ENCODE measurements around the gene PHACTR3. TPM values are rescaled to one million over a fixed set of nuclear protein-coding genes. Genes with fewer than 3 reads are reported as not detected.

Gene PHACTR3
- total RNA-seq, 2 donors from 2014 or later, result 0.86 to 24.2 TPM

DNA sequence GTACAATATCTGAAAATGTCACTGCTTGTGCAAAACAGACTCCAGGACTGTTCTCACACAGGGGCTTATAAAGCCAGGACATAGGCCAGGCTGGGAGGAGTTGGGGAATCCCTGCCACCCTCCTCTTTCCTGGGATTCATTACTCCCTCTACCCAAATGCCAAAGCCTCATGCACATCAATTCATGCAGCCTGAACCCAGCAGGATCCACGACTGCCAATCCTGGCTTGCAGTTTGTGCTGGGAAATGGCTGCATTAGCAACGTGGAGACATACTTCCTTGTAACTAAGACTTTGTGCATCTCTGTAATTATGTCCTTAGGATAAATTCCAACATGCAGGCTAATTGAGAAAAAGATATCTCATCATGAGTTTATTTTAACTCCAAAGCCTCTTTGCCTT is 185.3 kb downstream of the PHACTR3 start:
- H3K27me3 ChIP-seq, result no peaks in the 10 kb centered on the region
- no peak overlapping the region for H3K4me3 ChIP-seq
- DNase-seq (ENCODE audit: low spot score), result peak; percentile 23
- H3K4me1 ChIP-seq, result no peaks in the 10 kb centered on the region
- TF ChIP-seq, protein P1, sequence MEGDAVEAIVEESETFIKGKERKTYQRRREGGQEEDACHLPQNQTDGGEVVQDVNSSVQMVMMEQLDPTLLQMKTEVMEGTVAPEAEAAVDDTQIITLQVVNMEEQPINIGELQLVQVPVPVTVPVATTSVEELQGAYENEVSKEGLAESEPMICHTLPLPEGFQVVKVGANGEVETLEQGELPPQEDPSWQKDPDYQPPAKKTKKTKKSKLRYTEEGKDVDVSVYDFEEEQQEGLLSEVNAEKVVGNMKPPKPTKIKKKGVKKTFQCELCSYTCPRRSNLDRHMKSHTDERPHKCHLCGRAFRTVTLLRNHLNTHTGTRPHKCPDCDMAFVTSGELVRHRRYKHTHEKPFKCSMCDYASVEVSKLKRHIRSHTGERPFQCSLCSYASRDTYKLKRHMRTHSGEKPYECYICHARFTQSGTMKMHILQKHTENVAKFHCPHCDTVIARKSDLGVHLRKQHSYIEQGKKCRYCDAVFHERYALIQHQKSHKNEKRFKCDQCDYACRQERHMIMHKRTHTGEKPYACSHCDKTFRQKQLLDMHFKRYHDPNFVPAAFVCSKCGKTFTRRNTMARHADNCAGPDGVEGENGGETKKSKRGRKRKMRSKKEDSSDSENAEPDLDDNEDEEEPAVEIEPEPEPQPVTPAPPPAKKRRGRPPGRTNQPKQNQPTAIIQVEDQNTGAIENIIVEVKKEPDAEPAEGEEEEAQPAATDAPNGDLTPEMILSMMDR (IDR thresholded peaks at IDR 0.05), result no peak
- no peaks in the 10 kb centered on the region for H3K36me3 ChIP-seq
- peaks cover 0 to 13% of the 10 kb centered on the region in 2 donors for H3K9me3 ChIP-seq
- H3K27ac ChIP-seq, result no peak overlapping the region

DNA sequence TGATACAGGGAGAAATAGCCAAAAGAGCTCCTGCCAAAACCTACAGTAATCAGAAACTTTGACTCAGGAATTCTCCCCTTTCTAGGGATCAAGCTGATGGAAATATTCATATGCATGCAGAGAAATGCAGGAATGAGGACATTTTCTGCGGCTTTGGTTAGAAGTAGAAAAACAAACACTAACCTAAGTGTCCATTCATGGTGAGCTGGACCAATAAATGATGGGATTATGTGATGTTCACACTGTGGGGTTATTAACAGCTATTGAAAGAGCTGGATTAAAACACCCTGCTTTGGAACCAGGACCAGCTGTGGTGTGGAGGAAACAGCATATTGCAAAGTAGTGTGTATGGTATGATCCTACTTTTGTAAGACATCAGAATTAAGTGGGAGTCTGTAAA is 186.0 kb downstream of the PHACTR3 start:
- H3K9me3 ChIP-seq, result peaks cover 0 to 13% of the 10 kb centered on the region in 2 donors
- H3K4me3 ChIP-seq, result no peak overlapping the region
- TF ChIP-seq, protein P1 (IDR thresholded peaks at IDR 0.05), result no peak
- no peaks in the 10 kb centered on the region for H3K4me1 ChIP-seq
- no peak overlapping the region for H3K27ac ChIP-seq
- DNase-seq (ENCODE audit: low spot score), result no peak
- no peaks in the 10 kb centered on the region for H3K36me3 ChIP-seq
- no peaks in the 10 kb centered on the region for H3K27me3 ChIP-seq

DNA sequence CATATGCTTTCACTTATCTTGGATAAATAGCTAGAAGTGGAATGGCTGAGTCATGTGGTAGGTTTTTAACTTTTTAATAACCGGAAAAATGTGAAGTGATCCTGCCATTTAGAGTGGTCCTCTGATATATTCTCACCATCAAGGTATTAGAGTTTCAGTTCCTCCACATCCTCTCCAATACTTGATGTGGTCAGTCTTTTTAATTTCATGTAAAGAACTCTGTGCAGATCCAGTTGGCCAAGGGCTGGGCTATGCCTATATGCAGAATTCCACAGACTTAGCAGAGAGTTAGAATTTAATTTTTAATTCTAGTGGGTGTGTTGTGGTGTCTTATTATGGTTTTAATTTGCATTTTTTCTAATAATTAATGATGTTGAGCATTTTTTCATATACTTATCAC is 188.0 kb downstream of the PHACTR3 start:
- H3K27ac ChIP-seq, result no peak overlapping the region
- H3K4me1 ChIP-seq, result no peaks in the 10 kb centered on the region
- H3K36me3 ChIP-seq, result no peaks in the 10 kb centered on the region
- peaks cover 0 to 28% of the 10 kb centered on the region in 2 donors for H3K9me3 ChIP-seq
- no peaks in the 10 kb centered on the region for H3K27me3 ChIP-seq
- H3K4me3 ChIP-seq, result no peak overlapping the region
- DNase-seq (ENCODE audit: low spot score), result no peak
- TF ChIP-seq, protein P1 (IDR thresholded peaks at IDR 0.05), result no peak

DNA sequence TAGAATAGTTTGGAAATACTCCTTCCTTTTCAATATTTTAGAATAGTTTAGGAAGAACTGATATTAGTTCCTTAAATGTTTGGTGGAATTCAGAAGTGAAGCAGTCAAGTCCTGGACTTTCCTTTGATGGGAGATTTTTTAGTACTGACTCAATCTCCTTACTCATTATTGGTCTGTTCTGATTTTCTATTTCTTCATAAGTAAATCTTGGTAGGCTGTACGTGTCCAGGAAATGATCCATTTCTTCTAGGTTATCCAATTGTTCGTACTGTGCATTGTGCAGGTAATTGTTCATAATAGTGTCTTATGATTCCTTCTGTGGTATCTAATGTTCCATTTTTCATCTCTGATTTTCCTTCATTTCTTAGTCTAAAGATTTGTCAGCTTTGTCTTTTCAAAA is 190.2 kb downstream of the PHACTR3 start:
- Histone ChIP-seq H3K4me1 (no peaks in the 10 kb centered on the region), H3K36me3 (no peaks in the 10 kb centered on the region), H3K4me3 (no peak overlapping the region), H3K27me3 (no peaks in the 10 kb centered on the region), H3K27ac (no peak overlapping the region), H3K9me3 (peaks cover 0 to 30% of the 10 kb centered on the region in 2 donors)
- TF ChIP-seq, protein P1 (IDR thresholded peaks at IDR 0.05), result no peak
- no peak for DNase-seq (ENCODE audit: low spot score)

DNA sequence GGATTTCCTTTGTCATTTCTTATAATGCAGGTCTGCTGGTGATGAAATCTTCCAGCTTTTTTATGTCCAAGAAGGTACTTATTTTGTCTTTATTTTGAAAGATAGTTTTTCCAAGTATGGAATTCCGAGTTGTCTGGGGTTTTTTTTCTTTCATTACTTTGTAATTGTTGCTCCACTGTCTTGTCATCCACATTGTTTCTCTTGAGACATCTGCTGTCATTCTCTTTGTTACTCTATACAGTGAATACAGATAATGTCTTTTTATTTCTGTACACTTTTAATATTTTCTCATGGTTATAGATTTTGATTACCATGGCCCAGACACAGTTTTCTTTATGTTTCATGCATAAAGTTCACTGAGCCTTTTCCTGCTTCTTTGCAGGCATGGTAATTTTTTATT is 196.0 kb downstream of the PHACTR3 start:
- no peak for DNase-seq (ENCODE audit: low spot score)
- TF ChIP-seq, protein P1 (IDR thresholded peaks at IDR 0.05), result no peak

DNA sequence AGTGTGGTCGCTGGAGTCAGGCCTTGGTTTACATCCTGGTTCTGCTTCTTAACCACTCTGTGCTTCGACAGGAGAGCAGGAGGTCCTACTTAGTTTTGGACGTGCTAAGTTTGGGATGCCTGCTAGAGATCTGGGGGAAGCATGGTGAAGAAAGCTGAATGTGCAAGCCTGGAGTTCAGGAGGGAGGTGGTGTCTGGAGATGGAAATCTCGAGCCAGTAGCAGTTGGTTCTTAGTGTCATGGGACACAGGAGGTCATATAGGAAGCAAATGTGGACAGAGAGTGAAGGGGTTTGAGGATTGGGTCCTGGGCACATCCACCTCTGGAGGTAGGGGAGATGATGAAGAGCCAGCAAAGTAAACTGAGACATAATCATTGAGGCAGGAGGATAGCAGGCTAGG is 197.7 kb downstream of the PHACTR3 start:
- H3K4me1 ChIP-seq, result no peaks in the 10 kb centered on the region
- H3K9me3 ChIP-seq, result peaks cover 3 to 16% of the 10 kb centered on the region in 2 donors
- no peak for DNase-seq (ENCODE audit: low spot score)
- no peaks in the 10 kb centered on the region for H3K27me3 ChIP-seq
- H3K27ac ChIP-seq, result no peak overlapping the region
- no peaks in the 10 kb centered on the region for H3K36me3 ChIP-seq
- TF ChIP-seq, protein P1 (IDR thresholded peaks at IDR 0.05), result no peak
- no peak overlapping the region for H3K4me3 ChIP-seq

More for the DNA sequence above, 196.0 kb downstream of the PHACTR3 start:
- Histone ChIP-seq H3K4me3 (no peak overlapping the region), H3K27me3 (no peaks in the 10 kb centered on the region), H3K4me1 (no peaks in the 10 kb centered on the region), H3K9me3 (peaks cover 3 to 28% of the 10 kb centered on the region in 2 donors), H3K36me3 (no peaks in the 10 kb centered on the region), H3K27ac (no peak overlapping the region)

Data from right atrium auricular region (tissue), 2 donors.